ENCODE measurements around the gene CRISPLD2.

Gene CRISPLD2

DNA sequence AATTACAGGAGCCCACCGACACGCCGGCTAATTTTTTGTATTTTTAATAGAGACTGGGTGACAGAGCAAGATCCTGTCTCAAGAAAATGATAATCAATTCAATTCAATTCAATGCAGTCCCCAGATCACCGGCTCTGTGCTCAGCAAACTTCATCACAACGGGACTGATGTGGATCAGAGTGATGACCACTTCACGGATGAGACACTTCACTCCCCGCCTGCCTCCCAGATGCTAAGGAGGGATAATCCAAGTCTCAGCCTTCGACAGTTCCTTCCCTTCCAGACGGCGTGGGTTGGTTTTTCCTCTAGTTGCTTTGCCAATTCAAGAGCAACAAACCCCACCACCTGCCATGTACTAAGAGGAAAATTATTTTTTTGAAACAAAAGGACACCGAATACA, 97.7 kb downstream of the CRISPLD2 start:
- no peak for TF ChIP-seq CTCF (IDR thresholded peaks at IDR 0.05; ENCODE audit: control insufficient read depth, insufficient read depth, low read depth, low read length, missing control alignments)
- H3K4me3 ChIP-seq (ENCODE audit: control insufficient read depth, low read depth, low read length) = no peak overlapping the region
- DNase-seq (ENCODE audit: low read depth) = no peak

- no peak overlapping the region for H3K4me3 ChIP-seq (ENCODE audit: control insufficient read depth, low read depth, low read length)
- DNase-seq (ENCODE audit: low read depth) = no peak
- no peak for TF ChIP-seq CTCF (IDR thresholded peaks at IDR 0.05; ENCODE audit: control insufficient read depth, insufficient read depth, low read depth, low read length, missing control alignments)
These were observed 98.5 kb downstream of the CRISPLD2 start for GRCh38 chr16:84918006-84918909.

GRCh38 chr16:84919269-84919668, 99.5 kb downstream of the CRISPLD2 start:
- DNase-seq (ENCODE audit: low read depth) = no peak
- no peak overlapping the region for H3K4me3 ChIP-seq (ENCODE audit: control insufficient read depth, low read depth, low read length)
- no peak for TF ChIP-seq CTCF (IDR thresholded peaks at IDR 0.05; ENCODE audit: control insufficient read depth, insufficient read depth, low read depth, low read length, missing control alignments)

DNA sequence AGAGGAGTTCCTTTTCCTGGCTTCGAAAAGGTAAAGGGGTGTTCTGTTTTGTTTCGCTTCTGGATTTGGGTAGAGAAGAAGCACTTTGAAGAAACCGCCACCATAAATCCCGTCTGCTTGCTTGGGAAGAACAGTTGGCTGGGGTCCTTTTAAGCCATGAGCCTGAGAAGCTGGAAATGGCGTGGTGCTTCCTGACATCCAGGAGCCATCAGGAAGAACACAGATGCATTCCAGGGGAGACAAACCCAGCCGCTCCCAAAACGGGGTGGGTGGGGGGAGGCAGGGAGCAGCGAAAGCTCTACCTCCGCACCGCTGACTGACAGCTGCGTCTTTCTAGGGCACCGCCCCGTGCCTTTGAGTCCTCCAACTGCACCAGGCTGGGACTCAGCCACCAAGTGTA, 99.9 kb downstream of the CRISPLD2 start:
- no peak for TF ChIP-seq CTCF (IDR thresholded peaks at IDR 0.05; ENCODE audit: control insufficient read depth, insufficient read depth, low read depth, low read length, missing control alignments)
- DNase-seq (ENCODE audit: low read depth) = no peak
- no peak overlapping the region for H3K4me3 ChIP-seq (ENCODE audit: control insufficient read depth, low read depth, low read length)

DNA sequence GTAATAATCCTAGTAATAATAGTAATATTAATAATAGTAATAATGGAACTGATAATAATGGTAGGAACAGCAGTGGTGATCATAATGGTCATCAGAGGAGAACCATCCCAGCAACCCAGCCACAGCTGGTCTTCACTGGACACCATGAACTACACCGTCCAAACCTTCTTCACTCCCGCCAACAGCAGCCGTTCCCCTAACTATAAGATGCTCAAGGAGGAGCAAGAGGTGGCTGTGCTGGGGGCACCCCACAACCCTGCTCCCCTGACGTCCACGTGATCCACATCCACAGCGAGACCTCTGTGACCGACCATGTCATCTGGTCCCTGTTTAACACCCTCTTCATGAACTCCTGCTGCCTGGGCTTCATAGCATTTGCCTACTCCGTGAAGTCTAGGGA, 100.5 kb downstream of the CRISPLD2 start:
- DNase-seq (ENCODE audit: low read depth) = no peak
- TF ChIP-seq CTCF (IDR thresholded peaks at IDR 0.05; ENCODE audit: control insufficient read depth, insufficient read depth, low read depth, low read length, missing control alignments) = no peak
- H3K4me3 ChIP-seq (ENCODE audit: control insufficient read depth, low read depth, low read length) = no peak overlapping the region

DNA sequence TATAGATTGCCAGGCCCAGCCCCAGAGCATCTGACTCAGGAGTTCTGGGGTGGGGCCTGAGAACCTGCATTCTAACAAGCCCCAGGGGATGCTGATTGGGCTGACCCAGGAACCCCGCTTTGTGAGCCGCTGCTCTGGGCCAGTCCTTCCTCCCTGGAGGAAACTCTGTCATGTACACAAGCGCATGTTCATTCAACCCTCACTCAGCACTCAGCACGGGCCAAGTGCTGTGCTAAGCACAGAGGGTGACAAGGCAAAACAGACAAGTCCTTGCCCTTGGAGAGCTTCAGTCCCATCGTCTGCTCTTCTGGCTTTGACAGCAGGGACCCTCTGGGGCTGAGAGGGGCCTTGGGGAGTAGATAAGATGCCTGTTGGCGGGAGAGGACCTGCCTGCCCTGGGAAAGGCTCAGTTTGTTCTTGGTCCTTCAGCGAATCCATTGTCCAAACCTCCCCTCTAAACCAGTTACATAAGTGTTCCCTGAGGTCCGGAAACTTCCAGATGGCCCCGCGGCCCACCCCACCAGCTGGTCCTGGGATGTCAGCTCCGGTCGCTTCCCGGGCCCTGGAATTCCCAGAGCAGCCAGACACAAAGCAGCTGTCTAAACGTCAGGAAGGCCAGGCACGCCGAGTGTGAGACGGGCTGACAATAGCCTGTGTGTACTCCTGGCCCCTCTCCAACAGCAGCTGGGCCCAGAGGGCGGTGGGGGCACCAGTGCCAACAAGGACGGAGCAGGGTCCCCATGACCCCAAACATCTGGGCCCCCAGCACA, 102.8 kb downstream of the CRISPLD2 start:
- no peak for TF ChIP-seq CTCF (IDR thresholded peaks at IDR 0.05; ENCODE audit: control insufficient read depth, insufficient read depth, low read depth, low read length, missing control alignments)
- H3K4me3 ChIP-seq (ENCODE audit: control insufficient read depth, low read depth, low read length) = no peak overlapping the region
- DNase-seq (ENCODE audit: low read depth) = no peak

Measured in AG09309 (cell line).